Measurements from ENCODE around the gene IL18BP. TPM values are rescaled to one million over a fixed set of nuclear protein-coding genes. Genes with fewer than 3 reads are reported as not detected.

IL18BP gene
- total RNA-seq, 1 donor from 2014 or later: 7.5 TPM

GRCh38 chr11:71988050-71988449, 10.7 kb upstream of the IL18BP start:
- Histone ChIP-seq H3K4me2 (no peak overlapping the region), H3K9ac (no peak overlapping the region), H3K4me3 (no peak overlapping the region), H3K9me3 (ENCODE audit: low read depth) (no peaks in the 10 kb centered on the region), H3K79me2 (ENCODE audit: low read depth) (no peaks in the 10 kb centered on the region), H3F3A (ENCODE audit: low read depth) (peaks cover 3% of the 10 kb centered on the region), H3K36me3 (no peaks in the 10 kb centered on the region), H2AFZ (replicated peaks) (no peak overlapping the region), H4K20me1 (ENCODE audit: low read depth) (no peaks in the 10 kb centered on the region), H3K4me1 (no peaks in the 10 kb centered on the region), H3K27ac (no peak overlapping the region), H3K27me3 (no peaks in the 10 kb centered on the region)
- Mint-ChIP-seq H3K27me3 (ENCODE audit: insufficient read depth, low read depth) (no peaks in the 10 kb centered on the region), H3K27ac (no peak overlapping the region), H3K4me3 (no peak overlapping the region), H3K9me3 (no peaks in the 10 kb centered on the region), H3K36me3 (peaks cover 3% of the 10 kb centered on the region), H3K4me1 (no peaks in the 10 kb centered on the region)
- TF ChIP-seq CTCF (IDR thresholded peaks at IDR 0.05): no peak
- no peak for TF ChIP-seq EZH2 (IDR thresholded peaks at IDR 0.05)
- no peak for TF ChIP-seq EZH2phosphoT487 (IDR thresholded peaks at IDR 0.05)
- DNase-seq (ENCODE audit: low spot score): no peak

- H2AFZ ChIP-seq (replicated peaks): no peak overlapping the region
- peaks cover 7% of the 10 kb centered on the region for H3K36me3 Mint-ChIP-seq
- peaks cover 3% of the 10 kb centered on the region for H3F3A ChIP-seq (ENCODE audit: low read depth)
- no peaks in the 10 kb centered on the region for H3K9me3 ChIP-seq (ENCODE audit: low read depth)
- H3K4me1 Mint-ChIP-seq: no peaks in the 10 kb centered on the region
- no peaks in the 10 kb centered on the region for H3K79me2 ChIP-seq (ENCODE audit: low read depth)
- no peak overlapping the region for H3K9ac ChIP-seq
- no peak overlapping the region for H3K4me3 ChIP-seq
- no peaks in the 10 kb centered on the region for H3K27me3 ChIP-seq
- no peaks in the 10 kb centered on the region for H3K4me1 ChIP-seq
- TF ChIP-seq EZH2phosphoT487 (IDR thresholded peaks at IDR 0.05) (no peak), CTCF (IDR thresholded peaks at IDR 0.05) (no peak), EZH2 (IDR thresholded peaks at IDR 0.05) (no peak)
- DNase-seq (ENCODE audit: low spot score): no peak
- no peak overlapping the region for H3K4me3 Mint-ChIP-seq
- H3K4me2 ChIP-seq: no peak overlapping the region
- no peaks in the 10 kb centered on the region for H3K27me3 Mint-ChIP-seq (ENCODE audit: insufficient read depth, low read depth)
- H3K36me3 ChIP-seq: no peaks in the 10 kb centered on the region
- H3K27ac ChIP-seq: no peak overlapping the region
- H3K27ac Mint-ChIP-seq: no peak overlapping the region
- H3K9me3 Mint-ChIP-seq: no peaks in the 10 kb centered on the region
- no peaks in the 10 kb centered on the region for H4K20me1 ChIP-seq (ENCODE audit: low read depth)
These were observed 8.0 kb upstream of the IL18BP start for GRCh38 chr11:71990701-71991100.

GRCh38 chr11:71991494-71991893, 7.2 kb upstream of the IL18BP start:
- H3F3A ChIP-seq (ENCODE audit: low read depth): peaks cover 3% of the 10 kb centered on the region
- Mint-ChIP-seq H3K9me3 (no peaks in the 10 kb centered on the region), H3K4me1 (no peaks in the 10 kb centered on the region), H3K27me3 (ENCODE audit: insufficient read depth, low read depth) (no peaks in the 10 kb centered on the region), H3K4me3 (no peak overlapping the region), H3K36me3 (peaks cover 5% of the 10 kb centered on the region), H3K27ac (no peak overlapping the region)
- no peaks in the 10 kb centered on the region for H4K20me1 ChIP-seq (ENCODE audit: low read depth)
- no peak overlapping the region for H3K4me2 ChIP-seq
- H3K27ac ChIP-seq: no peak overlapping the region
- H2AFZ ChIP-seq (replicated peaks): no peak overlapping the region
- TF ChIP-seq CTCF (IDR thresholded peaks at IDR 0.05): no peak
- no peaks in the 10 kb centered on the region for H3K36me3 ChIP-seq
- H3K79me2 ChIP-seq (ENCODE audit: low read depth): no peaks in the 10 kb centered on the region
- H3K4me1 ChIP-seq: no peaks in the 10 kb centered on the region
- no peak for DNase-seq (ENCODE audit: low spot score)
- no peak overlapping the region for H3K9ac ChIP-seq
- H3K9me3 ChIP-seq (ENCODE audit: low read depth): no peaks in the 10 kb centered on the region
- H3K4me3 ChIP-seq: no peak overlapping the region
- no peaks in the 10 kb centered on the region for H3K27me3 ChIP-seq

Measured in neural progenitor cell (in vitro differentiated cells).